ENCODE measurements around the gene ANXA8. TPM values are rescaled to one million over a fixed set of nuclear protein-coding genes. Genes with fewer than 3 reads are reported as not detected.

Gene ANXA8
- total and polyA plus RNA-seq, 9 donors: 0.63 to 20.2 (median 1.6) TPM

- no peaks in the 10 kb centered on the region for H3K4me1 ChIP-seq (ENCODE audit: insufficient read depth)
- no peak for DNase-seq
- no peaks in the 10 kb centered on the region for H3K27me3 ChIP-seq
- H3K27ac ChIP-seq: no peak overlapping the region
- H3K36me3 ChIP-seq: no peaks in the 10 kb centered on the region
- H3K4me3 ChIP-seq: no peak overlapping the region
- H3K9me3 ChIP-seq: no peaks in the 10 kb centered on the region
- intact Hi-C loops (cut with DNase I): loop anchor here in 1 of 4 donors (5.0 kb wide), 1 partner anchor 38 kb away; no protein-coding TSS in a partner anchor
- no peak for TF ChIP-seq CTCF (IDR thresholded peaks at IDR 0.05)
- TF ChIP-seq POLR2A (IDR thresholded peaks at IDR 0.05): no peak
- TF ChIP-seq EP300 (IDR thresholded peaks at IDR 0.05): no peak
- WGBS, 3 donors: 84 to 88% (median 87%) methylated on average over 4 of the region's 4 CpGs
Measured at GRCh38 chr10:47418966-47419365, 64.9 kb downstream of the ANXA8 start.

- Histone ChIP-seq H3K36me3 (no peaks in the 10 kb centered on the region), H3K27ac (no peak overlapping the region), H3K4me1 (ENCODE audit: insufficient read depth) (no peaks in the 10 kb centered on the region), H3K4me3 (no peak overlapping the region), H3K27me3 (no peaks in the 10 kb centered on the region), H3K9me3 (no peaks in the 10 kb centered on the region)
- 84 to 88% (median 84%) methylated on average over 6 of the region's 6 CpGs for WGBS, 3 donors
- no peak for TF ChIP-seq POLR2A (IDR thresholded peaks at IDR 0.05)
- TF ChIP-seq CTCF (IDR thresholded peaks at IDR 0.05): no peak
- no peak for TF ChIP-seq EP300 (IDR thresholded peaks at IDR 0.05)
- no peak for DNase-seq
- intact Hi-C loops (cut with DNase I): loop anchor here in 1 of 4 donors (5.0 kb wide), 1 partner anchor 39 kb away; no protein-coding TSS in a partner anchor
Measured at GRCh38 chr10:47418321-47418720, 65.6 kb downstream of the ANXA8 start.

Small RNA genes lying within 50 kb of the gene (small RNA-seq; reads per million reads assigned to genes)
- not detected for gene AL591684.3
- gene RNA5SP312: not detected

Other genes with a start within 250 kb of the ANXA8 start
- under 1 TPM in 4 of 7 donors, not detected in 3; 0.40 to 0.80 (median 0.53) TPM for gene GDF10, start 183.9 kb downstream of the ANXA8 start, total RNA-seq
- gene GDF10, start 183.9 kb downstream of the ANXA8 start, polyA plus RNA-seq: 1 to 10 TPM in 1 of 2 donors, under 1 TPM in 1; 0.12 to 1.2 TPM
- not detected for gene GDF2, start 161.7 kb downstream of the ANXA8 start, total RNA-seq
- not detected for gene GDF2, start 161.7 kb downstream of the ANXA8 start, polyA plus RNA-seq
- gene RBP3, start 135.8 kb downstream of the ANXA8 start, total RNA-seq: not detected
- gene RBP3, start 135.8 kb downstream of the ANXA8 start, polyA plus RNA-seq: not detected
- gene ZNF488, start 99.8 kb downstream of the ANXA8 start, total RNA-seq: under 1 TPM; 0.15 to 0.57 (median 0.20) TPM
- under 1 TPM; 0.34 to 0.42 TPM for gene ZNF488, start 99.8 kb downstream of the ANXA8 start, polyA plus RNA-seq
- not detected for gene FAM25G, start 7.6 kb upstream of the ANXA8 start, total RNA-seq
- gene FAM25G, start 7.6 kb upstream of the ANXA8 start, polyA plus RNA-seq: not detected
- 10 to 100 TPM in 2 of 7 donors, 1 to 10 TPM in 5; 1.3 to 11.3 (median 9.3) TPM for gene AGAP9, start 39.5 kb upstream of the ANXA8 start, total RNA-seq
- gene AGAP9, start 39.5 kb upstream of the ANXA8 start, polyA plus RNA-seq: 1 to 10 TPM; 5.0 to 6.9 TPM

Data from ovary (tissue), 9 donors.